OCI-M2 (cell line): Measurements from ENCODE around the gene MYO10.
"Not testable (repeated sequence)": the region's sequence is repeated elsewhere in the genome, so short reads cannot be mapped to it uniquely, and the experiment has no call there.

Experiments used
- DNase-seq: peaks from one replicate; lab custom pipeline; 2025; ENCODE audit not compliant: unreplicated experiment; lab: John Stamatoyannopoulos, UW

MYO10 gene

GRCh38 chr5:16754601-16755000, 181.5 kb downstream of the MYO10 start:
- DNase-seq, result no peak

- DNase-seq, result no peak
Measured at GRCh38 chr5:16754086-16754485, 182.0 kb downstream of the MYO10 start.

GRCh38 chr5:16750445-16750844, 185.6 kb downstream of the MYO10 start:
- no peak for DNase-seq

- DNase-seq, result no peak
Measured at GRCh38 chr5:16749626-16750025, 186.5 kb downstream of the MYO10 start.

GRCh38 chr5:16744164-16744880, 191.8 kb downstream of the MYO10 start:
- no peak for DNase-seq

- DNase-seq, result no peak
Measured at GRCh38 chr5:16742938-16743337, 193.2 kb downstream of the MYO10 start.

- DNase-seq, result no peak
Measured at GRCh38 chr5:16740811-16741392, 195.2 kb downstream of the MYO10 start.

GRCh38 chr5:16740066-16740810, 195.8 kb downstream of the MYO10 start:
- DNase-seq, result no peak

GRCh38 chr5:16738393-16738792, 197.7 kb downstream of the MYO10 start:
- not testable (repeated sequence) for DNase-seq

- DNase-seq, result no peak
Measured at GRCh38 chr5:16737620-16738364, 198.3 kb downstream of the MYO10 start.

- no peak for DNase-seq
Measured at GRCh38 chr5:16737209-16737608, 198.9 kb downstream of the MYO10 start.

GRCh38 chr5:16736158-16736995, 199.7 kb downstream of the MYO10 start:
- DNase-seq, result no peak

- DNase-seq, result no peak
Measured at GRCh38 chr5:16735101-16736060, 200.7 kb downstream of the MYO10 start.

- no peak for DNase-seq
Measured at GRCh38 chr5:16733331-16734006, 202.6 kb downstream of the MYO10 start.

- DNase-seq, result no peak
Measured at GRCh38 chr5:16732356-16732755, 203.7 kb downstream of the MYO10 start.

GRCh38 chr5:16727755-16728325, 208.2 kb downstream of the MYO10 start:
- no peak for DNase-seq

GRCh38 chr5:16726538-16726946, 209.5 kb downstream of the MYO10 start:
- no peak for DNase-seq

GRCh38 chr5:16725575-16725974, 210.5 kb downstream of the MYO10 start:
- DNase-seq, result no peak

GRCh38 chr5:16723821-16724220, 212.3 kb downstream of the MYO10 start:
- no peak for DNase-seq
